Trophoblast cell (in vitro differentiated cells and primary cell): Measurements from ENCODE around the gene PIGL.

ENCODE experiments used
- DNase-seq, 2 donors: peaks; one replicate each; pipeline ENCODE4 v3.0.0-alpha.2; 2016
- H2AFZ ChIP-seq: 2 replicates; pipeline ENCODE4 v1.6.1; 2013; ENCODE audit warnings: low read length, moderate library complexity, mild to moderate bottlenecking; ENCODE audit not compliant: insufficient read depth, poor library complexity
- H2AK5ac ChIP-seq: 2 replicates; pipeline ENCODE4 v1.6.1; 2013; ENCODE audit warnings: mild to moderate bottlenecking, low read length
- H2BK120ac ChIP-seq: 2 replicates; pipeline ENCODE4 v1.6.1; 2013; ENCODE audit warnings: low read length, mild to moderate bottlenecking, moderate library complexity; ENCODE audit not compliant: insufficient read depth, poor library complexity
- H2BK12ac ChIP-seq: 2 replicates; pipeline ENCODE4 v1.6.1; 2013; ENCODE audit warnings: mild to moderate bottlenecking, low read length, moderate library complexity
- H2BK5ac ChIP-seq: 2 replicates; pipeline ENCODE4 v1.6.1; 2013; ENCODE audit warnings: low read length, low read depth, moderate library complexity, mild to moderate bottlenecking; ENCODE audit not compliant: poor library complexity
- H3K14ac ChIP-seq: 2 replicates; pipeline ENCODE4 v1.6.1; 2013; ENCODE audit warnings: mild to moderate bottlenecking, low read length
- H3K18ac ChIP-seq: 2 replicates; pipeline ENCODE4 v1.6.1; 2013; ENCODE audit warnings: mild to moderate bottlenecking, low read length
- H3K23ac ChIP-seq: 2 replicates; pipeline ENCODE4 v1.6.1; 2013; ENCODE audit warnings: low read length
- H3K27ac ChIP-seq: 2 replicates; pipeline ENCODE4 v1.5.1; 2013; ENCODE audit warnings: low read depth, mild to moderate bottlenecking, inconsistent platforms, low read length, moderate library complexity
- H3K27me3 ChIP-seq: 2 replicates; pipeline ENCODE4 v1.6.1; 2013; ENCODE audit warnings: inconsistent platforms, mild to moderate bottlenecking, low read length, moderate library complexity; ENCODE audit not compliant: insufficient read depth
- H3K36me3 ChIP-seq, 2 experiments: 1 replicate in 1 of 2; 2 replicates in 1 of 2; pipeline ENCODE4 v1.6.1; 2013; ENCODE audit warnings: low read length in 2 of 2, mild to moderate bottlenecking in 2 of 2, moderate library complexity in 1 of 2; ENCODE audit not compliant: insufficient read depth in 2 of 2, control insufficient read depth in 1 of 2
- H3K4ac ChIP-seq: 2 replicates; pipeline ENCODE4 v1.6.1; 2013; ENCODE audit warnings: low read depth, mild to moderate bottlenecking, low read length, moderate library complexity
- H3K4me1 ChIP-seq, 2 experiments: 1 replicate in 1 of 2; 2 replicates in 1 of 2; pipeline ENCODE4 v1.6.1; 2013; ENCODE audit warnings: low read length in 2 of 2, mild to moderate bottlenecking in 2 of 2, moderate library complexity in 1 of 2; ENCODE audit not compliant: insufficient read depth in 2 of 2, control insufficient read depth in 1 of 2
- H3K4me2 ChIP-seq: 2 replicates; pipeline ENCODE4 v1.6.1; 2013; ENCODE audit warnings: inconsistent platforms, mild to moderate bottlenecking, low read length, moderate library complexity
- H3K4me3 ChIP-seq: 2 replicates; pipeline ENCODE4 v1.5.1; 2013; ENCODE audit warnings: mild to moderate bottlenecking, low read depth, low read length, inconsistent platforms
- H3K79me1 ChIP-seq: one replicate; pipeline ENCODE4 v1.6.1; 2013; ENCODE audit warnings: low read length
- H3K79me2 ChIP-seq: 2 replicates; pipeline ENCODE4 v1.6.1; 2013; ENCODE audit warnings: low read length, mild to moderate bottlenecking; ENCODE audit not compliant: control insufficient read depth, insufficient read depth, poor library complexity
- H3K9ac ChIP-seq: 2 replicates; pipeline ENCODE4 v1.6.1; 2013; ENCODE audit warnings: mild to moderate bottlenecking, low read length
- H3K9me3 ChIP-seq: 2 replicates; pipeline ENCODE4 v1.6.1; 2013; ENCODE audit warnings: low read depth, mild to moderate bottlenecking, control low read depth, inconsistent platforms, low read length; ENCODE audit not compliant: insufficient read depth
- H4K12ac ChIP-seq: 2 replicates; pipeline ENCODE4 v1.6.1; 2013; ENCODE audit warnings: low read depth, mild to moderate bottlenecking, low read length, moderate library complexity
- H4K8ac ChIP-seq: 2 replicates; pipeline ENCODE4 v1.6.1; 2013; ENCODE audit warnings: low read depth, mild to moderate bottlenecking, low read length, moderate library complexity
- H4K91ac ChIP-seq: one replicate; pipeline ENCODE4 v1.6.1; 2013; ENCODE audit warnings: low read depth, mild to moderate bottlenecking, low read length, moderate library complexity
- WGBS: extraction: QIAGEN DNeasy Blood & Tissue Kit; methylation state at CpG from one replicate; pipeline ENCODE4 v1.1.7; 2013; ENCODE audit warnings: missing lambda C conversion rate; ENCODE audit not compliant: insufficient read length, insufficient coverage; ENCODE audit errors: extremely low coverage; 5-methylcytosine and 5-hydroxymethylcytosine counted together

PIGL gene

DNA sequence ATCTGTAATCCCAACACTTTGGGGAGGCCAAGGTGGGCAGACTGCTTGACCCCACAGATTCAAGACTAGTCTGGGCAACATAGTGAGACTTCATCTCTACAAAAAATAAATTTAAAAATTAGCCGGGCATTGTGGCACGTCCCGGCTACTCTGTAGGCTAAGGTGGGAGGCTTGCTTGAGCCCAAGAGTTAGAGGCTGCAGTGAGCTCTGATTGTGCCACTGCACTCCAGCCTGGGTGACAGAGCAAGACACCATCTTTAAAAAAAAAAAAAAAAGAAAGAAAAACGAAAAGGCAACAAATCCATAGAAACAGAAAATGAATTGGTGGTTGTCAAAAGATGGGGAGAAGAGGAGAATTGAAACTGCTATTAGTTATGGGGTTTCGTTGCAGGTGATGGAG lies 29.4 kb upstream of the PIGL start:
- WGBS, result no CpG with 5 or more reads among the region's 5 CpGs

GRCh38 chr17:16189791-16190348 lies 27.1 kb upstream of the PIGL start:
- no peaks in the 10 kb centered on the region for H3K79me1 ChIP-seq
- H3K4me2 ChIP-seq, result no peak overlapping the region
- no peaks in the 10 kb centered on the region for H3K4me1 ChIP-seq
- no peak overlapping the region for H2AK5ac ChIP-seq
- no peaks in the 10 kb centered on the region for H3K9me3 ChIP-seq
- no peaks in the 10 kb centered on the region for H3K79me2 ChIP-seq
- H2BK120ac ChIP-seq, result no peak overlapping the region
- H3K9ac ChIP-seq, result no peak overlapping the region
- H4K12ac ChIP-seq, result no peak overlapping the region
- no peak overlapping the region for H4K8ac ChIP-seq
- H3K4ac ChIP-seq, result no peak overlapping the region
- peaks cover 11 to 12% of the 10 kb centered on the region in 2 experiments for H3K36me3 ChIP-seq
- no peak overlapping the region for H3K4me3 ChIP-seq
- DNase-seq, result no peak
- no peak overlapping the region for H3K14ac ChIP-seq
- no peak overlapping the region for H3K18ac ChIP-seq
- WGBS, result no CpG with 5 or more reads among the region's 3 CpGs
- H3K27ac ChIP-seq, result no peak overlapping the region
- H4K91ac ChIP-seq, result no peak overlapping the region
- no peak overlapping the region for H2AFZ ChIP-seq
- H3K27me3 ChIP-seq, result no peaks in the 10 kb centered on the region
- H2BK12ac ChIP-seq, result no peak overlapping the region
- H2BK5ac ChIP-seq, result no peak overlapping the region
- H3K23ac ChIP-seq, result no peak overlapping the region

More for the DNA sequence above, 29.4 kb upstream of the PIGL start:
- no peaks in the 10 kb centered on the region for H3K27me3 ChIP-seq
- no peak overlapping the region for H2BK5ac ChIP-seq
- H3K14ac ChIP-seq, result no peak overlapping the region
- H3K18ac ChIP-seq, result no peak overlapping the region
- H4K91ac ChIP-seq, result no peak overlapping the region
- peaks cover 7 to 10% of the 10 kb centered on the region in 2 experiments for H3K36me3 ChIP-seq
- H3K9ac ChIP-seq, result no peak overlapping the region
- H4K12ac ChIP-seq, result no peak overlapping the region
- H2AK5ac ChIP-seq, result no peak overlapping the region
- no peak overlapping the region for H3K4me3 ChIP-seq
- H3K79me2 ChIP-seq, result no peaks in the 10 kb centered on the region
- H2AFZ ChIP-seq, result no peak overlapping the region
- H3K79me1 ChIP-seq, result no peaks in the 10 kb centered on the region
- no peak overlapping the region for H3K23ac ChIP-seq
- DNase-seq, result no peak
- H3K4ac ChIP-seq, result no peak overlapping the region
- H4K8ac ChIP-seq, result no peak overlapping the region
- no peak overlapping the region for H2BK120ac ChIP-seq
- H3K9me3 ChIP-seq, result no peaks in the 10 kb centered on the region
- H3K4me2 ChIP-seq, result no peak overlapping the region
- H3K27ac ChIP-seq, result no peak overlapping the region
- no peaks in the 10 kb centered on the region for H3K4me1 ChIP-seq
- H2BK12ac ChIP-seq, result no peak overlapping the region

GRCh38 chr17:16190703-16191360 lies 26.2 kb upstream of the PIGL start:
- Histone ChIP-seq H3K79me1 (no peaks in the 10 kb centered on the region), H2BK5ac (no peak overlapping the region), H3K9me3 (no peaks in the 10 kb centered on the region), H3K9ac (no peak overlapping the region), H2AFZ (no peak overlapping the region), H3K27me3 (no peaks in the 10 kb centered on the region), H3K4ac (no peak overlapping the region), H4K91ac (no peak overlapping the region), H2BK12ac (no peak overlapping the region), H3K4me2 (no peak overlapping the region), H2AK5ac (no peak overlapping the region), H3K18ac (no peak overlapping the region), H4K8ac (no peak overlapping the region), H3K27ac (no peak overlapping the region), H3K14ac (no peak overlapping the region), H3K23ac (no peak overlapping the region), H3K79me2 (no peaks in the 10 kb centered on the region), H3K4me3 (no peak overlapping the region), H4K12ac (no peak overlapping the region), H3K4me1 (no peaks in the 10 kb centered on the region), H2BK120ac (no peak overlapping the region), H3K36me3 (peaks cover 7% of the 10 kb centered on the region in 2 experiments)
- DNase-seq, result no peak
- WGBS, result no CpG with 5 or more reads among the region's 4 CpGs

DNA sequence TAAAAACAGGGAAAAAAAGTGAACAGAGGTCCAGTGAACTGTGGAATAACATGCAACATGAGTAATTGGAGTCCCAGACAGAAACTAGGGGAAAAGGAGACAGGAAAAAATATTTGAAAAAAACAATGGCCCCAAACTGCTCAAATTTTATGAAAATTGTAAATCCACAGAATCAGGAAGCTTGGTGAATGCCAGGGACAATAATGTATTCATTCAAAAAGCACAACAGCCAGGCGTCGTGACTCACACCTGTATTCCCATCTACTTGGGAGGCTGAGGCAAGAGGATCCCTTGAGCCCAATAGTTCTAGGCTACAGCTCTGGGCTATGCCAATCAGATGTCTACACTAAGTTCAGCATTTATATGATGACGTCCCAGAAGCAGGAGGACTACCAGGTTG lies 25.4 kb upstream of the PIGL start:
- Histone ChIP-seq H3K27ac (no peak overlapping the region), H2BK12ac (no peak overlapping the region), H3K4ac (no peak overlapping the region), H3K14ac (no peak overlapping the region), H2BK5ac (no peak overlapping the region), H3K9me3 (no peaks in the 10 kb centered on the region), H4K91ac (no peak overlapping the region), H3K79me1 (no peaks in the 10 kb centered on the region), H2BK120ac (no peak overlapping the region), H4K12ac (no peak overlapping the region), H3K4me2 (no peak overlapping the region), H2AK5ac (no peak overlapping the region), H3K4me1 (no peaks in the 10 kb centered on the region), H2AFZ (no peak overlapping the region), H3K18ac (no peak overlapping the region), H3K9ac (no peak overlapping the region), H4K8ac (no peak overlapping the region), H3K79me2 (no peaks in the 10 kb centered on the region), H3K27me3 (no peaks in the 10 kb centered on the region), H3K23ac (no peak overlapping the region), H3K4me3 (no peak overlapping the region), H3K36me3 (peaks cover 5 to 7% of the 10 kb centered on the region in 2 experiments)
- DNase-seq, result no peak
- no CpG with 5 or more reads among the region's 3 CpGs for WGBS
